PC-3 (cell line): ENCODE data around the gene CRYGC. TPM values are rescaled to one million over a fixed set of nuclear protein-coding genes. Genes with fewer than 3 reads are reported as not detected.

Source experiments
- ATAC-seq: fragments of 200-7000 bp; cut with Tn5 transposase; 2 replicates; pipeline ENCODE4 v1.9.1; 2020; ENCODE audit warnings: mild to moderate bottlenecking, moderate library complexity
- BruUV-seq: library from RNA; stranded (reverse); fragments of 400-500 nt; replicated peaks from 2 replicates; lab custom pipeline; 2021; lab: Mats Ljungman, UMichigan
- CTCF ChIA-PET: fragments of 300-600 bp; sonication (Branson Sonifier 250); formaldehyde crosslinking; loops from one replicate; lab custom pipeline; 2022; ENCODE audit warnings: antibody characterized with exemption; lab: Charles Lee
- POLR2A ChIA-PET: fragments of 300-600 bp; sonication (Branson Sonifier 250); formaldehyde crosslinking; loops from one replicate; lab custom pipeline; 2022; ENCODE audit warnings: antibody characterized with exemption; ENCODE audit not compliant: unreplicated experiment; lab: Charles Lee
- DNase-seq: peaks from one replicate; pipeline ENCODE4 v3.0.0-alpha.2; 2015
- H2AFZ ChIP-seq: fragments of 300-600 bp; sonication (generic); 2 replicates; pipeline ENCODE4 v1.6.0; 2016; ENCODE audit warnings: antibody characterized with exemption, low read length
- H3F3A ChIP-seq: fragments of 300-600 bp; sonication (generic); one replicate; pipeline ENCODE4 v1.6.0; 2017; ENCODE audit warnings: antibody characterized with exemption, low read length, control low read depth, mild to moderate bottlenecking; ENCODE audit not compliant: unreplicated experiment
- H3K27ac ChIP-seq: fragments of 300-600 bp; sonication (generic); 2 replicates; pipeline ENCODE4 v1.5.1; 2016; ENCODE audit warnings: mild to moderate bottlenecking, low read length
- H3K27me3 ChIP-seq: fragments of 300-600 bp; sonication (generic); 2 replicates; pipeline ENCODE4 v1.6.1; 2016; ENCODE audit warnings: low read length, mixed read lengths
- H3K36me3 ChIP-seq: fragments of 300-600 bp; sonication (generic); 2 replicates; pipeline ENCODE4 v1.6.1; 2016; ENCODE audit warnings: low read depth, mixed run types, low read length, mixed read lengths
- H3K4me1 ChIP-seq: fragments of 300-600 bp; sonication (generic); 2 replicates; pipeline ENCODE4 v1.5.1; 2016; ENCODE audit warnings: low read length; ENCODE audit not compliant: insufficient read depth
- H3K4me2 ChIP-seq: fragments of 300-600 bp; sonication (generic); 2 replicates; pipeline ENCODE4 v1.6.0; 2016; ENCODE audit warnings: low read length
- H3K4me3 ChIP-seq: fragments of 300-600 bp; sonication (generic); 2 replicates; pipeline ENCODE4 v1.5.1; 2016; ENCODE audit warnings: mild to moderate bottlenecking, low read length, mixed read lengths
- H3K79me2 ChIP-seq: fragments of 300-600 bp; sonication (generic); 2 replicates; pipeline ENCODE4 v1.6.1; 2017; ENCODE audit warnings: low read length, mixed read lengths
- H3K9ac ChIP-seq: fragments of 300-600 bp; sonication (generic); 2 replicates; pipeline ENCODE4 v1.6.0; 2016; ENCODE audit warnings: mild to moderate bottlenecking, low read length
- H3K9me2 ChIP-seq: fragments of 300-600 bp; sonication (generic); replicated peaks from 2 replicates; pipeline ENCODE4 v1.6.1; 2016; ENCODE audit warnings: mixed run types, low read length, mixed read lengths
- H3K9me3 ChIP-seq: fragments of 300-600 bp; sonication (generic); 2 replicates; pipeline ENCODE4 v1.6.1; 2016; ENCODE audit warnings: low read length, mixed read lengths
- H4K20me1 ChIP-seq: fragments of 300-600 bp; sonication (generic); 2 replicates; pipeline ENCODE4 v1.6.1; 2016; ENCODE audit warnings: low read length, mixed read lengths
- EZH2 ChIP-seq: fragments of 300-600 bp; sonication (generic); IDR thresholded peaks from one replicate; pipeline ENCODE4 v1.6.1; 2017; ENCODE audit warnings: antibody characterized with exemption, mild to moderate bottlenecking, low read length; ENCODE audit not compliant: unreplicated experiment
- EZH2phosphoT487 ChIP-seq: fragments of 300-600 bp; sonication (generic); IDR thresholded peaks from 2 replicates; pipeline ENCODE4 v1.6.1; 2018; ENCODE audit warnings: mild to moderate bottlenecking, antibody characterized with exemption, low read length, borderline replicate concordance
- intact Hi-C: fragments of 100-400 bp; cut with micrococcal nuclease; formaldehyde crosslinking; loops from 2 replicates; pipeline ENCODE4 v1.9.0; 2023
- total RNA-seq: library from RNA; depleted of rRNA; stranded (reverse); fragments of >200 nt; gene quantifications from 2 replicates; pipeline ENCODE4 v1.2.3, GENCODE V29; 2014
- TF ChIP-seq, protein P1 (sequence below): fragments of 300-600 bp; sonication (generic); conservative IDR thresholded peaks from 2 replicates; pipeline ENCODE4 v1.5.1; 2017; ENCODE audit warnings: antibody characterized with exemption, low read depth, mild to moderate bottlenecking, low read length

CRYGC gene
- total RNA-seq, 1 experiment from 2014 or later: not detected

DNA sequence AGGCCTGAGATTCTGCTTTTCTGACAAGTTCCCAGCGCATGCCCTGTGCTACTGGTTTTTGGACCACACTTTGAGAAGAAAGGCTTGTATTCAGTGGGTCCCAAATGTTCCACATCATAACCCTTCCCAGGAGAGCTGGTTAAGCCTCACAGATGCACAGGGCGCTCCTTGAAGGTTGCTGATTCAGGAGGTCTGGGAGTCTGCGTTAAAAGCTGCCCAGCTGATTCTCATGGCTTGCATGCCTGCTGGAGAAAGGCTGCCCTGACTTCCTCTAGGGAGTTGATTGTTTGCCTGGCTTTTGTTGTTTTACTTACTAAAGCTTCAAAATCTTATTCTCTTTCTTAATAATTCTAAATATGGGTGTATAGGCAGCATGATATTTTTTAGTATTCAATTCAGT is 26.0 kb downstream of the CRYGC start:
- CTCF ChIA-PET: no interaction called here
- H3K4me2 ChIP-seq: no peak overlapping the region
- no TSS peak for BruUV-seq
- TF ChIP-seq EZH2phosphoT487 (no peak), EZH2 (no peak)
- TF ChIP-seq, protein P1, sequence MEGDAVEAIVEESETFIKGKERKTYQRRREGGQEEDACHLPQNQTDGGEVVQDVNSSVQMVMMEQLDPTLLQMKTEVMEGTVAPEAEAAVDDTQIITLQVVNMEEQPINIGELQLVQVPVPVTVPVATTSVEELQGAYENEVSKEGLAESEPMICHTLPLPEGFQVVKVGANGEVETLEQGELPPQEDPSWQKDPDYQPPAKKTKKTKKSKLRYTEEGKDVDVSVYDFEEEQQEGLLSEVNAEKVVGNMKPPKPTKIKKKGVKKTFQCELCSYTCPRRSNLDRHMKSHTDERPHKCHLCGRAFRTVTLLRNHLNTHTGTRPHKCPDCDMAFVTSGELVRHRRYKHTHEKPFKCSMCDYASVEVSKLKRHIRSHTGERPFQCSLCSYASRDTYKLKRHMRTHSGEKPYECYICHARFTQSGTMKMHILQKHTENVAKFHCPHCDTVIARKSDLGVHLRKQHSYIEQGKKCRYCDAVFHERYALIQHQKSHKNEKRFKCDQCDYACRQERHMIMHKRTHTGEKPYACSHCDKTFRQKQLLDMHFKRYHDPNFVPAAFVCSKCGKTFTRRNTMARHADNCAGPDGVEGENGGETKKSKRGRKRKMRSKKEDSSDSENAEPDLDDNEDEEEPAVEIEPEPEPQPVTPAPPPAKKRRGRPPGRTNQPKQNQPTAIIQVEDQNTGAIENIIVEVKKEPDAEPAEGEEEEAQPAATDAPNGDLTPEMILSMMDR: no peak
- H3K4me1 ChIP-seq: 0 out of 2 replicates have a peak, but pooled peaks cover 5% of the 10 kb centered on the region
- H2AFZ ChIP-seq: no peak overlapping the region
- intact Hi-C loops: loop anchor here (2.0 kb wide), 1 partner anchor 45 kb away; no protein-coding TSS in a partner anchor
- H3F3A ChIP-seq: no peaks in the 10 kb centered on the region
- DNase-seq: no peak
- no peak overlapping the region for H3K27ac ChIP-seq
- no peak for ATAC-seq
- no peaks in the 10 kb centered on the region for H3K27me3 ChIP-seq
- no peaks in the 10 kb centered on the region for H3K9me3 ChIP-seq
- no peaks in the 10 kb centered on the region for H3K9me2 ChIP-seq
- H3K36me3 ChIP-seq: no peaks in the 10 kb centered on the region
- H3K4me3 ChIP-seq: no peak overlapping the region
- H4K20me1 ChIP-seq: no peaks in the 10 kb centered on the region
- no peak overlapping the region for H3K9ac ChIP-seq
- POLR2A ChIA-PET: no interaction called here
- no peaks in the 10 kb centered on the region for H3K79me2 ChIP-seq

DNA sequence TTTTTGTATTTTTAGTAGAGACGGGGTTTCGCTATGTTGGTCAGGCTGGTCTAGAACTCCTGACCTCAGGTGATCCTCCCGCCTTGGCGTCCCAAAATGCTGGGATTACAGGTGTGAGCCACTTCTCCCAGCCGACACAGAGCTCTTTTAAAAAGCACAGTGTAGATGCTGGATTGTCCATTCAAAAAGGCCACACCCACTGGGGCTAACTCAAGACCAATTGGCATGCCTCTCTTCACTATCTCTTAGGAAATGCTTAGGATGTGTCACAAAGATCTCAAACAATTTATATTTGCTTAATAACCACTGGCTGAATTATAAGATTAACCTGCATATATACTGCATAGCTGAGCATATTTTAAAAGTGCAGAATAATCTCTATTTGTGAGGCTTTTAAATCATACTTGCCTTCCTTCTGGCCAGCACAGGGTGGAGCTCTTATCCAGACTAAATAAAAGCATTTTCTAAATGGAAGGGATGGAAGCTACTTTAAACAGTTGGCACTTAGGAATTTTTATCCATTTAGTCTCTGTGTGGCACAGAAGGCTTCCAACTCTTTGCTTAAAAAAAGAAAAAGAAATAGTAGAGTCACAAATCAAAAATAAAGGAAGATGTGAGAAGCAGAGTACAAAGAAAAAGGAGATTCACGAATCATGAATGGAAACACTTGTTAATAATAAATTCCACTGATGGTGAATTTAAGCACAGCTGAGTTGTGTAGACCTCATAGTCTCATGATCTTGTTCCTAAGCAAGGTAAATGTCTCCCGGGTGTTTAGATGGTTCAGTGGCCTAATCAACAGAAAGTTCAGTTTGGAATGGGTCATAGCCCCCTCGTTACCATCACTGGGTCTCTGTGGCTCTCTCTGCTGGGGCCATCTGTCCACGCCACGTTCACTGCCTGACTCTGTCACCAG is 27.7 kb downstream of the CRYGC start:
- Histone ChIP-seq H3K4me2 (peak overlapping the region; percentile 51), H3K4me1 (0 out of 2 replicates have a peak, but pooled peaks cover 5% of the 10 kb centered on the region), H3F3A (no peaks in the 10 kb centered on the region), H3K9me2 (no peaks in the 10 kb centered on the region), H3K4me3 (no peak overlapping the region), H3K9me3 (no peaks in the 10 kb centered on the region), H3K9ac (no peak overlapping the region), H4K20me1 (no peaks in the 10 kb centered on the region), H3K36me3 (no peaks in the 10 kb centered on the region), H2AFZ (peak overlapping the region; percentile 39; the same call in 1 of the 2 replicates), H3K27ac (no peak overlapping the region), H3K27me3 (no peaks in the 10 kb centered on the region), H3K79me2 (no peaks in the 10 kb centered on the region)
- intact Hi-C loops: loop anchor here (1.0 to 2.0 kb wide), 3 partner anchors 47 to 153 kb away; partner anchors contain the start of gene IDH1
- BruUV-seq: no TSS peak
- TF ChIP-seq, protein P1: peak; percentile 84
- no peak for TF ChIP-seq EZH2phosphoT487
- CTCF ChIA-PET: interaction anchor here (0.5 to 1.6 kb wide), 9 partner anchors 18 to 165 kb away, joined by 3 to 11 read pairs (median 3); no protein-coding TSS in a partner anchor
- peak; percentile 70 for DNase-seq
- POLR2A ChIA-PET: no interaction called here
- ATAC-seq: peak; percentile 87
